HG03097 (cell line): ENCODE measurements around the gene WSB2.
"Not testable (repeated sequence)": the region's sequence is repeated elsewhere in the genome, so short reads cannot be mapped to it uniquely, and the experiment has no call there.

Source experiments
- ATAC-seq: cut with Tn5 transposase; IDR thresholded peaks from one replicate; pipeline ENCODE4 v1.9.1; 2021; ENCODE audit not compliant: unreplicated experiment, low FRiP score

WSB2 gene

GRCh38 chr12:118061011-118061872 lies at the start of gene WSB2:
WSB2 (minus strand) TSS chr12:118061179; CDS start chr12:118061048, 131 bp downstream.
- no peak for ATAC-seq

GRCh38 chr12:118109088-118109487 lies 48.1 kb upstream of the WSB2 start:
- no peak for ATAC-seq

GRCh38 chr12:118107694-118108093 lies 46.7 kb upstream of the WSB2 start:
- ATAC-seq, result no peak

- ATAC-seq, result no peak
These were observed 46.0 kb upstream of the WSB2 start for GRCh38 chr12:118107011-118107410.

GRCh38 chr12:118103601-118104382 lies 42.8 kb upstream of the WSB2 start, which contains the start of gene VSIG10:
VSIG10 (minus strand) TSS chr12:118104011; CDS start chr12:118103671, 340 bp downstream.
- no peak for ATAC-seq

- ATAC-seq, result no peak
These were observed 42.2 kb upstream of the WSB2 start for GRCh38 chr12:118103201-118103600.

GRCh38 chr12:118102609-118103008 lies 41.6 kb upstream of the WSB2 start:
- ATAC-seq, result no peak

GRCh38 chr12:118102070-118102469 lies 41.1 kb upstream of the WSB2 start:
- no peak for ATAC-seq

GRCh38 chr12:118101051-118101450 lies 40.1 kb upstream of the WSB2 start:
- ATAC-seq, result no peak

GRCh38 chr12:118098911-118099671 lies 38.1 kb upstream of the WSB2 start:
- ATAC-seq, result no peak

- ATAC-seq, result no peak
These were observed 37.4 kb upstream of the WSB2 start for GRCh38 chr12:118098401-118098800.

- ATAC-seq, result no peak
These were observed 33.1 kb upstream of the WSB2 start for GRCh38 chr12:118094039-118094438.

GRCh38 chr12:118089782-118090181 lies 28.8 kb upstream of the WSB2 start:
- no peak for ATAC-seq

GRCh38 chr12:118082161-118082560 lies 21.2 kb upstream of the WSB2 start:
- no peak for ATAC-seq

- not testable (repeated sequence) for ATAC-seq
These were observed 20.5 kb upstream of the WSB2 start for GRCh38 chr12:118081521-118081920.

- ATAC-seq, result no peak
These were observed 12.8 kb upstream of the WSB2 start for GRCh38 chr12:118073768-118074167.

GRCh38 chr12:118070650-118071049 lies 9.7 kb upstream of the WSB2 start:
- ATAC-seq, result no peak

GRCh38 chr12:118068445-118068844 lies 7.5 kb upstream of the WSB2 start:
- no peak for ATAC-seq

- no peak for ATAC-seq
These were observed 4.4 kb upstream of the WSB2 start for GRCh38 chr12:118065380-118065779.

GRCh38 chr12:118064608-118065007 lies 3.6 kb upstream of the WSB2 start:
- no peak for ATAC-seq
